GM03348 (cell line): ENCODE results near the gene BCAS3.

ENCODE experiments used
- DNase-seq: peaks from one replicate; pipeline ENCODE4 v3.0.0; 2012; ENCODE audit warnings: low spot score

The BCAS3 gene

GRCh38 chr17:61363601-61364462 lies 686.2 kb downstream of the BCAS3 start:
- no peak for DNase-seq

GRCh38 chr17:61364463-61364846 lies 686.8 kb downstream of the BCAS3 start:
- no peak for DNase-seq

DNA sequence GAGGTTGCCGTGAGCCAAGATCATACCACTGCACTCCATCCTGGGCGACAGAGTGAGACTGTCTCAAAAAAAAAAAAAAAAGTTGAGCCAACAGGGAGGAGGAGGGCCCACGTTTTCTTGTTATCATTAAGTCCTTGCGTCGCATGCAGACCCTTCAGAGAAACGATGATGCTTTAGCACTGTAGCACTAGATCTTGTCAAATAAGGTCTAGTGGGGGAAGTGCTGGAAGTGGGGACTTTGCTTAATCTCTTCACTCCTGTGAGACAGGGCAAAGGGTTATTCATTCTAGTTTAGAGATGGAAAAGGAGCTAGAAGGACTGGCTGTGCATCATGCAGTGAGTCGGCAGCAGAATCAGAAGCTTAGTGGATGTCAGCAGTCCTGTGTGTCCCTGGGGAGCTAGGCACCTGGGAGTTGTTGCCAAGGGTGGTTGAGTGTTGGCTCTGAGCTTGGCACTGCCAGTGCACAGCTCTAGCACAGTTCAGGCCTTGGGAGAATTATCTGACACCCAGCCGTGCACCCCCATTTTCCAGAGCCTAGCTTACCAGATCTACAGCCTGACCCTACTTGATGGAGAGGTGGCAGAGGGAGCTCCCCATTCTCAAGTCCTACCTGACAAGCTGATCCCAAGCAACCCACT lies 688.5 kb downstream of the BCAS3 start:
- DNase-seq: no peak

GRCh38 chr17:61366715-61367413 lies 689.2 kb downstream of the BCAS3 start:
- no peak for DNase-seq

GRCh38 chr17:61368049-61368831 lies 690.6 kb downstream of the BCAS3 start:
- no peak for DNase-seq

- DNase-seq: no peak
Measured at GRCh38 chr17:61368832-61369450, 691.3 kb downstream of the BCAS3 start.

DNA sequence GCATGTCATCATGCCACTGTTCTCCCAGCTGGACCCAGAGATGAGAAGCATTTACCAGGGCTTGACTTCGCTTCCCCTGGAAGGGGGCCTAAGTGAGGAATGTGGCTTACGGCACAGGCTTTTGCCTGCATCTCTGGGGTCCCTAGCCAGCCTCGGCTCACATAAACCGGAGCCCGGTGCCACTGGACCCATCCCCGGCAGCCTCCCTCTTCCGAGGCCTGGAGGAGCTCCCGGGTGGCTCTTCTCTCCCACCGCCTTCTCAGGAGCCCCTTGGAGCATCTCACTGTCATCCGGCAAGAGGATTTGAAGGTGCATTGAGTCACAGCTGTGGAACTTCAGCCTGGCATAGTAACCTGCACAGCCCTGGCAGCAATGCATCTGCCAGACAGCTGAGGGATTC lies 692.1 kb downstream of the BCAS3 start:
- DNase-seq: no peak

DNA sequence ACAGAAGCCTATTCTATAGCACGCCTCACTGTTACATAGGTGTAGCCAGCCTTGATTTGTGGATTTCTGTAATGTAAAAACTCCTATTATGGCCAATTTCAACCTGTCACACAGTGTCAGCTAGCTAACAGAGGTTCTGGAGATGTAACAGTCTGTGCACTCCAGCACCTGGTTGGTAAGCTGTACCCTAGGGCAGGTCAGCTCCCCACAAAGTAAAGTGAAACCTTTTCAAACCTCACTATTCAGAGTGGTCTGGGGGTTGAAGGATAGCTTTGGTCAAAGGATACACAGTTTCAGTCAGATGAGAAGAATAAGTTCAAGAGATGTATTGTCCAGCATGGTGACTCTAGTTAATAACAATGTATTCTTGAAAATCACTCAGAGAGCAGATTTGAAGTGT lies 693.5 kb downstream of the BCAS3 start:
- no peak for DNase-seq

GRCh38 chr17:61371606-61372005 lies 694.0 kb downstream of the BCAS3 start:
- no peak for DNase-seq

DNA sequence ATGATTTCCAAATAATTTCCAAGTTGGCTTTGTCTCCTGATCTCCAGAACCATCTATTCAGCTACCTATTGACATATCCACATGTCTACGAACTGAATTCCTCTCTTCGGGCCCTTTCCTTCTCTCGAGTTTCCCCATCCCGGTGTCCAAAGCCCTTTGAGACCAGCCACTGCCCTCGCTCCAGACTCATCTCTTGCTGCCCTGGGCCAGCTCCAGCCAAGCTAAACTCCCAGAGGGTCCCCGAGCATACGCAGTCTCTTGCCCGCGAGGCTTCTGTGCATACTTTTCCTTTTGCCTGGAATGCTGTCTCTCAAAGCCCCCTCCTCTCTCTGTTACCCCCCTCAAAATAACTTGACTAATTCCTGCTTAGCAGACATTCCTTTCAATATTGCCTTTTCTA lies 694.8 kb downstream of the BCAS3 start:
- no peak for DNase-seq

GRCh38 chr17:61376931-61377838 lies 699.5 kb downstream of the BCAS3 start:
- no peak for DNase-seq

GRCh38 chr17:61378658-61379456 lies 701.2 kb downstream of the BCAS3 start:
- no peak for DNase-seq

- no peak for DNase-seq
Measured at GRCh38 chr17:61379457-61380216, 702.0 kb downstream of the BCAS3 start.

DNA sequence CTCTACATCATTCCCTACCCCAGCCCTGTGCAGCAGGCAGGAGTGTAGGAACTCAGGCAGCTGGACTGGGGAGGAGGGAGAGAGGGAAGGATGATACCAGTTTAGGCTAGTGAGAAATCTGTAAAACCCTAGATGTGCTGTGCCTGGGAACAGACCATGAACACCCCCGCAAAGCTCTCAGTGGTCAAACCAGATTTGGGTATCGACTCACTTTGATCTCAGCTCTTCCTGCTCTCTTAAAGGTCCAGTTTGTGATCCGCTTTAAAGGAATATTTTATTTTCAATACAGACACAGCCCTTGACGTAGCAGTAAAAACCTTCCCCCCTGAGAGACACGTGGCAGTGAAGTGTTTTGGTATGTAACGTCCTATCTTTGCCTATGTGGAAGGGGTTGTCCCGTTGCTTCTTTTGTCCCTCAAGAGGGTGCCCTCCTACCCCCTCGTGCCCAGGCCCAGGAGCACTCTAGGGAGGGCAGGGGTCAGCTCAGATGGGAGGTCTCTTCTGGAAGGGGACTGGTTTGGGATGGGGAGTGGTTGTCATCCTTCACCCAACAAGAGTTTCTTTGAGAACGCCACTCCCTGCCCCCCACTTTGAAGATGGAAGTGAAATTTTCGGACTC lies 702.7 kb downstream of the BCAS3 start:
- DNase-seq: no peak

DNA sequence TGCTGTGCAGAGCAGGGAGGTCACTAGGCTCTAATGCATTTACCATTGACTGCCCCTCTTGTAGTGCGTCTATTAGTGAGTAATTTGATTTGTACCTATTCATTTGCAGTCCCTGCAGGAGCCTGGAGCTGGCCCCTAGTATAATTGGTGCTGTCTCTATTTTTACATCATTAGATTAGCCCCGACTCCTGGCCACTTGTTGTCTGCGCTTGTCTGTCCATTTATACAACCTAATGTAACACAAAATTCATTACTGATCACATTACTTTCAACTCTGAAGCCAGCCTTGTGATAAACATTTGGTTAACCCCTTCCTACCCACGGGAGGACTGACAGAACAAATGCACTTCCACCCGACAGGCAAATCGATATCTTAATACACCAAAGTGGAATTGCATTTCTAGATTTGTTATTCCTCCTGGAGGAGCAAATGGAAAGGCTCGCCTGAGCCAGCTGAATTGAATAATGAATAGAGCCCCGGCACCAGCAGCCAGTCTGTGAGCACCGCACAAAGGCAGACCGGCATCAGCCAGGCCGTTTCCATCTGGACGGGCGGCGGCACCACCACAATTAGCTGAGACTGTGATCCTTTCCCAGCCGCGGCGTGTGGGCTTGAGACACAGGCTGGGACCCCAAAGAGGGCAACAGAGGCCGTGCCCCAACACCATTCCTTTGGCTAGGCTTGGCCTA lies 703.3 kb downstream of the BCAS3 start:
- DNase-seq: no peak

DNA sequence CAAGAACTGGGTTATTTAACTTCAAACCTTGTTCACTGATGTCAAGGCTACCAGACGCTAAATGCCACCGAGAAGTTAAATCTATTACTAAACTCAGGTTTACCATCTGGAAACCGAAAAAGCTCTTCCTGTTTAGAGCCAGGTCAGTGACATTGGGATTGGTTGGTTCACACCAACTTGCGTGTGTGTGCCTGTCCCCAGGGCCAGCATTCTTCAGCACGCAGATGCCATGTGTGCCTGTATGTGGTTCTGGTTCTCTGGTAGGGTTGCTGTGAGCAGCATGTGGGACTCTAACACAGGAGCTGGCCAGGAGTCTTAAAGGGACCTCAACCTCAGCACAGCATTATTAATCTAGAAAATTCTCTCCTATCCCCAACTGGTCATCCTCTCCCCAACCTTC lies 703.9 kb downstream of the BCAS3 start:
- DNase-seq: no peak

GRCh38 chr17:61382796-61383688 lies 705.4 kb downstream of the BCAS3 start:
- DNase-seq: no peak
